ENCODE measurements around the gene TNNC1.

The TNNC1 gene

DNA sequence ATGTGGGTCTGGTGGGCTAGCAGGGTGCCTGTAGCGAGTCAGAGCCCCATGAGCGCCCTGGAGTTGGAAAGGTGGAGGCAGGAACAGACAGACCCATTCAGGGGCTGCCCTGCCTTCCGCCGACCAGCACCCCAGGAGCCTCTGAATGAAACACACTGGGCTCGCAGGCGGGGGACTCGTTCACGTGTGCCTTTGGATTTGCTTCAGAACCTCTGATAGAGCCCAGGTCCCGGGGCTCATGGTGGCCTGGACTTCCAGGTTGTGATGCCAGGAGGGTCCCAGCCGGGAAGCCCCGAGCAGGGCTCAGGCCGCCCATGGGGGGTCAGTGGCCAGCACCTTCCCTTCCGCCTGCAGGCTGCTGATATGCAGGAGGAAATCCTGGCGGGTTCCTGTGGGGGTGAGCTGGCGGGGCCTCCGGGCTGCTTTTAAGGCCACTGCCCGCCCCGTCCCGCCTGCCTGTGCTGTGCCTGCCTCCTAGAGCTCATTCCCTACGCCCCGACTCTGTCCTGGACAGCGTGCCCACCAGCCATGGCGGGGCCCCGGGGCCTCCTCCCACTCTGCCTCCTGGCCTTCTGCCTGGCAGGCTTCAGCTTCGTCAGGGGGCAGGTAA lies 41.1 kb upstream of the TNNC1 start, which contains the start of gene STAB1:
Gene STAB1, plus strand, starts transcription at position 453 of the 610 bp plus-strand sequence. Its CDS starts 76 bp downstream, at position 529.
- TF ChIP-seq, protein P1, sequence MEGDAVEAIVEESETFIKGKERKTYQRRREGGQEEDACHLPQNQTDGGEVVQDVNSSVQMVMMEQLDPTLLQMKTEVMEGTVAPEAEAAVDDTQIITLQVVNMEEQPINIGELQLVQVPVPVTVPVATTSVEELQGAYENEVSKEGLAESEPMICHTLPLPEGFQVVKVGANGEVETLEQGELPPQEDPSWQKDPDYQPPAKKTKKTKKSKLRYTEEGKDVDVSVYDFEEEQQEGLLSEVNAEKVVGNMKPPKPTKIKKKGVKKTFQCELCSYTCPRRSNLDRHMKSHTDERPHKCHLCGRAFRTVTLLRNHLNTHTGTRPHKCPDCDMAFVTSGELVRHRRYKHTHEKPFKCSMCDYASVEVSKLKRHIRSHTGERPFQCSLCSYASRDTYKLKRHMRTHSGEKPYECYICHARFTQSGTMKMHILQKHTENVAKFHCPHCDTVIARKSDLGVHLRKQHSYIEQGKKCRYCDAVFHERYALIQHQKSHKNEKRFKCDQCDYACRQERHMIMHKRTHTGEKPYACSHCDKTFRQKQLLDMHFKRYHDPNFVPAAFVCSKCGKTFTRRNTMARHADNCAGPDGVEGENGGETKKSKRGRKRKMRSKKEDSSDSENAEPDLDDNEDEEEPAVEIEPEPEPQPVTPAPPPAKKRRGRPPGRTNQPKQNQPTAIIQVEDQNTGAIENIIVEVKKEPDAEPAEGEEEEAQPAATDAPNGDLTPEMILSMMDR (IDR thresholded peaks at IDR 0.05; ENCODE audit: insufficient read depth, missing control alignments), result no peak
- FAIRE-seq (no peak), DNase-seq (ENCODE audit: insufficient read length, low spot score) (no peak)

DNA sequence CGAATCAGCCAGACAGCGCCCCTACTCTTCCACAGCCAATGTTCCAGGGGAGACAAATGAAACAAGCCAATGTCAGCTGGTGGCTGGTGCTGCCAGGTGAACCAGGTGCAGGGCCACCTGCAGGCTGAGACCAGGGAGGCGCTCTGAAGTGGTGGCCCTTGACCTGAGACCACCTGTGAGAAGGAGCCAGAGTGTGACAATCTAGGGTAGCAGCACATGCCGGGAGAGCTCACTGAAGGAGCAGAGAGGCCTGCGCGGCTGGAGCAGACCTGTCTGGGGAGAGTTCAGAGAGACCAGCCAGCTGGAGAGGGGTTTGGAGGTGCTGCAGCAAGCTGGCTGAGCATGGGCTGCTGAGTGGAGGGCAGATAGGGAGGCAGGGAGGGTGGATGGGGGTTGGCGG lies 40.6 kb upstream of the TNNC1 start:
- no peak for FAIRE-seq
- TF ChIP-seq, protein P1 (IDR thresholded peaks at IDR 0.05; ENCODE audit: insufficient read depth, missing control alignments), result no peak
- no peak for DNase-seq (ENCODE audit: insufficient read length, low spot score)

DNA sequence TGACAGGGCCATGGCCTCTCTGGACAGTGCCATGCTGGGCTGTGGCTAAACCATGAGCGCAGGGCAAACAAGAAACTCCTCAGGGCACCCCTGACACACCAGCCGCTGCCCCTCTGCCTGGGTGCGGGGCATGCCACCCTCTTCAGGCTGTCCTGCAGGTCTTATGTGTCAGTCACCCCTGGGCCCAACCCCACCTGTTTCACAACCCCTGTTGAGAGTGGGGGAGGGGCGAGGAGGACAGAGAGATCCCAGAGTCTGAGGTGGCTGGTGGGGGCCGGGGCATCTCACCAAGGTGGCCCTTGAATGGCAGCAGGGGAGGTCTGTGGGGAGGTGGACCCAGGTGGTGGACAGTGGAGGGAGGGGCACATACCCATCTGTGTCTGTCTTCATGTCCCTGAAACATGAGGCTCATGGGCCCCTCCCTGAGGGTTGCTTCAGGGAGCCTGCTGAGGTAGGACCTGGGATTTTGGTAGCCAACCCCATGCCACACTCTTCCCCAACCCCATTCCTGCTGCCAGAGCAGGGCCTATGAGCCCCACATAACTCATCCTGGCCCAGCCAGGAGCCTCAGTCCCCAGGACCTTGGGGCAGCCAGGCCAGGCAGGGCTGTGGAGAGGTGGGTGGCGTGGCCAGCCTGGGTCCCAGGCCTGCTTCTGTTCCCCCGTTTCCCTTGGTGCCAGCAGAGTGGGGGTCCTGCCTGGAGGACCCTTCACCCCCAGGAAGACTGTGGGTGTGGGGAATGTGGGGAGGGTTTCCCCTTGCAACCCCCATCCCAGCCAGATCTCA lies 39.6 kb upstream of the TNNC1 start:
- TF ChIP-seq, protein P1 (IDR thresholded peaks at IDR 0.05; ENCODE audit: insufficient read depth, missing control alignments), result no peak

DNA sequence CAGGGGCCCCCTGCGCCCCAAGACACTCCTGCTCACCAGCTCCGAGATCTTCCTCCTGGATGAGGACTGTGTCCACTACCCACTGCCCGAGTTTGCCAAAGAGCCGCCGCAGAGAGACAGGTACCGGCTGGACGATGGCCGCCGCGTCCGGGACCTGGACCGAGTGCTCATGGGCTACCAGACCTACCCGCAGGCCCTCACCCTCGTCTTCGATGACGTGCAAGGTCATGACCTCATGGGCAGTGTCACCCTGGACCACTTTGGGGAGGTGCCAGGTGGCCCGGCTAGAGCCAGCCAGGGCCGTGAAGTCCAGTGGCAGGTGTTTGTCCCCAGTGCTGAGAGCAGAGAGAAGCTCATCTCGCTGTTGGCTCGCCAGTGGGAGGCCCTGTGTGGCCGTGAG lies 38.2 kb upstream of the TNNC1 start:
- FAIRE-seq (no peak), DNase-seq (ENCODE audit: insufficient read length, low spot score) (no peak)
- TF ChIP-seq, protein P1 (IDR thresholded peaks at IDR 0.05; ENCODE audit: insufficient read depth, missing control alignments), result no peak

More for the DNA sequence above, 39.6 kb upstream of the TNNC1 start:
- no peak for DNase-seq (ENCODE audit: insufficient read length, low spot score)
- FAIRE-seq, result no peak

DNA sequence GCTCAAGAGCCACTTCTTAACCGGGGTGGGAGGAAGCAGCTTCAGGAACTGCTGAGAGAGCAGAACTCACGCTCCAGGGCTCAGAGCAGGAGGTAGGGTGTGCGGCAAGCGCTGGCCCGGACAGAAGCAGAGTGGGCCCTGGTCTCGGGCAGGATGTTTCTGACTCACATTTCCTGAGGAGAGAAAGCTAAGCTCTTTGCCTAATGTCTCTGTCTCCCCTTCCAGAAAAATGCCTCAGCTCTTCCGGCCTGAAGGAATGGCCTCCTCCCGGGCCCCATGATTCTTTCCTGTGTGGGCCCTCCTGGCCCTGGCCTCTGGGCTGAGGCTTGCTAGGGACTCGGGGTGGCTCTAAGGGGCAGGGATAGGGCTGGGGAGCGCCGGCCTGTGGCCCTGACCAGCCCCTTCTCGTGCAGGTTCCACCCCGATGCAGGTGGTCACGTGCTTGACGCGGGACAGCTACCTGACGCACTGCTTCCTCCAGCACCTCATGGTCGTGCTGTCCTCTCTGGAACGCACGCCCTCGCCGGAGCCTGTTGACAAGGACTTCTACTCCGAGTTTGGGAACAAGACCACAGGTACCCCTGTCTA lies 37.2 kb upstream of the TNNC1 start:
- DNase-seq (ENCODE audit: insufficient read length, low spot score) (no peak), FAIRE-seq (no peak)
- TF ChIP-seq, protein P1 (IDR thresholded peaks at IDR 0.05; ENCODE audit: insufficient read depth, missing control alignments), result no peak

DNA sequence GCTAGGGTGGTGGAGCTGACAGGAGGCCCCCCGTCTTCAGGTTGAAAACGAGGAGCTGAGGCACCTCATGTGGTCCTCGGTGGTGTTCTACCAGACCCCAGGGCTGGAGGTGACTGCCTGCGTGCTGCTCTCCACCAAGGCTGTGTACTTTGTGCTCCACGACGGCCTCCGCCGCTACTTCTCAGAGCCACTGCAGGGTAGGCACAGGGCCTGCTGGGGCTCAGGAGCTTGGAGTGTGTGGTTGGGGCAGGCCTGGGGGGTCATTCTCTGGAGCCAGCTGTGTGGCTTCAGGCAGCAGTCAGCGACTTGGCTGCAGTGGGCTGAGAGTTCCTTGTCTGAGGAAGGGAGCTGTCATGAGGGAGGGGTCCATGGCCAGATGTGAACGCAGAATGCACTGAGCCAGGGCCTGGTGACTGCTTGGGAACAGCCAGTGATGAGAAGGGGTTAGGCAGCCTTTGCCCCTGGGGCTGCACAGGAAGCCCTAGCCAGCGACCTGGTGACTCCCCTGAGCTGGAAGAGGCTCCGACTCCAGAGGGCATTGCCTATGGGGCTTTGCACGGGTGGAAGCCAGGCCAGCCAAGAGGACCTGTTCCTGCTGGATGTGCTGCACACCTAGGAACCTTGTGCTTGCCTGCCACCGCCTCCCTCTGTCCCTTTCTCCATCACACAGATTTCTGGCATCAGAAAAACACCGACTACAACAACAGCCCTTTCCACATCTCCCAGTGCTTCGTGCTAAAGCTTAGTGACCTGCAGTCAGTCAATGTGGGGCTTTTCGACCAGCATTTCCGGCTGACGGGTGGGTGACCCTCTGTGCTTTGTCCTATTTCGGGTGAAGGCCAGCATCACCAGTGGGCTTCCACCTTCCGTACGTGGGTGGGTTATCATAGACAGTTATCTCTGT lies 36.4 kb upstream of the TNNC1 start:
- TF ChIP-seq, protein P1 (IDR thresholded peaks at IDR 0.05; ENCODE audit: insufficient read depth, missing control alignments), result no peak
- DNase-seq (ENCODE audit: insufficient read length, low spot score) (no peak), FAIRE-seq (no peak)

All from D721Med (cell line).